Central memory CD8-positive, alpha-beta T cell (primary cell): ENCODE measurements around the gene CSNK2A1.
A peak's percentile ranks its signal among the peaks of the same experiment; 100 is the strongest.

Experiments used
- ATAC-seq: fragments of 150-1000 bp; cut with Tn5 transposase; replicated peaks from 2 replicates; pipeline ENCODE4 v1.10.0; 2022; ENCODE audit warnings: mild to moderate bottlenecking, moderate FRiP score, moderate number of reproducible peaks; ENCODE audit not compliant: poor library complexity, severe bottlenecking; ENCODE audit errors: extremely low read depth
- DNase-seq, 2 donors: peaks; one replicate each; pipeline ENCODE4 v3.0.0; 2021; ENCODE audit warnings: low spot score in 2 of 2
- H3K27ac Mint-ChIP-seq: one replicate; pipeline ENCODE4 v1.8.0; 2022; ENCODE audit warnings: low read depth, mild to moderate bottlenecking, moderate library complexity, mixed read lengths
- H3K27me3 Mint-ChIP-seq: one replicate; pipeline ENCODE4 v1.8.0; 2022; ENCODE audit warnings: mixed read lengths
- H3K36me3 Mint-ChIP-seq: one replicate; pipeline ENCODE4 v1.8.0; 2022; ENCODE audit warnings: mild to moderate bottlenecking, moderate library complexity, mixed read lengths; ENCODE audit not compliant: insufficient read depth
- H3K4me1 Mint-ChIP-seq: one replicate; pipeline ENCODE4 v1.8.0; 2022; ENCODE audit warnings: mixed read lengths
- H3K4me3 Mint-ChIP-seq: one replicate; pipeline ENCODE4 v1.8.0; 2022; ENCODE audit warnings: mild to moderate bottlenecking, moderate library complexity, mixed read lengths
- H3K9me3 Mint-ChIP-seq: one replicate; pipeline ENCODE4 v1.8.0; 2022; ENCODE audit warnings: mixed read lengths

The CSNK2A1 gene

GRCh38 chr20:433300-433975 is 110.2 kb downstream of the CSNK2A1 start:
- peak overlapping the region; percentile 95 for H3K27ac Mint-ChIP-seq
- ATAC-seq (peak; percentile 96), DNase-seq (peak; percentile 20 to 64)
- no peaks in the 10 kb centered on the region for H3K27me3 Mint-ChIP-seq
- peaks cover 30% of the 10 kb centered on the region for H3K36me3 Mint-ChIP-seq
- H3K4me3 Mint-ChIP-seq = peak overlapping the region; percentile 59
- peaks cover 52% of the 10 kb centered on the region for H3K4me1 Mint-ChIP-seq
- H3K9me3 Mint-ChIP-seq = no peaks in the 10 kb centered on the region

- Mint-ChIP-seq H3K9me3 (no peaks in the 10 kb centered on the region), H3K27ac (peak overlapping the region; percentile 95), H3K4me3 (peak overlapping the region; percentile 59), H3K4me1 (peaks cover 45% of the 10 kb centered on the region), H3K36me3 (peaks cover 34% of the 10 kb centered on the region), H3K27me3 (no peaks in the 10 kb centered on the region)
- ATAC-seq (peak; percentile 5), DNase-seq (no peak)
Observed at GRCh38 chr20:432677-433299, 110.8 kb downstream of the CSNK2A1 start.

- peaks cover 40% of the 10 kb centered on the region for H3K4me1 Mint-ChIP-seq
- no peaks in the 10 kb centered on the region for H3K27me3 Mint-ChIP-seq
- H3K4me3 Mint-ChIP-seq = no peak overlapping the region
- ATAC-seq = no peak
- no peak for DNase-seq
- no peaks in the 10 kb centered on the region for H3K9me3 Mint-ChIP-seq
- H3K27ac Mint-ChIP-seq = peak overlapping the region; percentile 95
- H3K36me3 Mint-ChIP-seq = peaks cover 31% of the 10 kb centered on the region
Observed at GRCh38 chr20:432208-432607, 111.4 kb downstream of the CSNK2A1 start.

GRCh38 chr20:431012-431904 is 112.3 kb downstream of the CSNK2A1 start:
- H3K4me1 Mint-ChIP-seq = peaks cover 37% of the 10 kb centered on the region
- ATAC-seq = no peak
- H3K36me3 Mint-ChIP-seq = peaks cover 31% of the 10 kb centered on the region
- no peak overlapping the region for H3K27ac Mint-ChIP-seq
- H3K9me3 Mint-ChIP-seq = no peaks in the 10 kb centered on the region
- no peak overlapping the region for H3K4me3 Mint-ChIP-seq
- no peaks in the 10 kb centered on the region for H3K27me3 Mint-ChIP-seq
- no peak for DNase-seq

GRCh38 chr20:430091-430999 is 113.2 kb downstream of the CSNK2A1 start:
- Mint-ChIP-seq H3K27me3 (no peaks in the 10 kb centered on the region), H3K27ac (no peak overlapping the region), H3K36me3 (peaks cover 28% of the 10 kb centered on the region), H3K4me1 (peaks cover 31% of the 10 kb centered on the region), H3K9me3 (no peaks in the 10 kb centered on the region), H3K4me3 (no peak overlapping the region)
- ATAC-seq = no peak
- no peak for DNase-seq

GRCh38 chr20:428658-429200 is 114.9 kb downstream of the CSNK2A1 start:
- H3K36me3 Mint-ChIP-seq = peaks cover 31% of the 10 kb centered on the region
- ATAC-seq (no peak), DNase-seq (no peak)
- peaks cover 16% of the 10 kb centered on the region for H3K4me1 Mint-ChIP-seq
- H3K9me3 Mint-ChIP-seq = no peaks in the 10 kb centered on the region
- no peak overlapping the region for H3K4me3 Mint-ChIP-seq
- H3K27ac Mint-ChIP-seq = no peak overlapping the region
- H3K27me3 Mint-ChIP-seq = no peaks in the 10 kb centered on the region

GRCh38 chr20:427849-428657 is 115.5 kb downstream of the CSNK2A1 start:
- peaks cover 9% of the 10 kb centered on the region for H3K4me1 Mint-ChIP-seq
- no peak overlapping the region for H3K4me3 Mint-ChIP-seq

GRCh38 chr20:427401-427800 is 116.2 kb downstream of the CSNK2A1 start:
- Mint-ChIP-seq H3K9me3 (no peaks in the 10 kb centered on the region), H3K4me3 (no peak overlapping the region), H3K4me1 (peaks cover 7% of the 10 kb centered on the region), H3K27me3 (no peaks in the 10 kb centered on the region), H3K36me3 (peaks cover 34% of the 10 kb centered on the region), H3K27ac (no peak overlapping the region)
- DNase-seq (no peak), ATAC-seq (no peak)

More at GRCh38 chr20:427849-428657, 115.5 kb downstream of the CSNK2A1 start:
- Mint-ChIP-seq H3K27ac (no peak overlapping the region), H3K36me3 (peaks cover 29% of the 10 kb centered on the region), H3K9me3 (no peaks in the 10 kb centered on the region), H3K27me3 (no peaks in the 10 kb centered on the region)
- DNase-seq (no peak), ATAC-seq (no peak)

GRCh38 chr20:426566-426965 is 117.0 kb downstream of the CSNK2A1 start:
- no peaks in the 10 kb centered on the region for H3K27me3 Mint-ChIP-seq
- peaks cover 41% of the 10 kb centered on the region for H3K36me3 Mint-ChIP-seq
- peaks cover 9% of the 10 kb centered on the region for H3K4me1 Mint-ChIP-seq
- H3K27ac Mint-ChIP-seq = no peak overlapping the region
- no peak overlapping the region for H3K4me3 Mint-ChIP-seq
- ATAC-seq (no peak), DNase-seq (no peak)
- H3K9me3 Mint-ChIP-seq = no peaks in the 10 kb centered on the region
